Endodermal cell (in vitro differentiated cells): ENCODE results near the gene GNPNAT1. TPM values are rescaled to one million over a fixed set of nuclear protein-coding genes. Genes with fewer than 3 reads are reported as not detected.
A peak's percentile ranks its signal among the peaks of the same experiment; 100 is the strongest.

ENCODE experiments used
- DNase-seq: peaks from one replicate; pipeline ENCODE4 v3.0.0-alpha.2; 2017
- H3K27ac ChIP-seq: 2 replicates; pipeline ENCODE4 v1.5.1; 2013; ENCODE audit warnings: mild to moderate bottlenecking, low read depth, low read length, moderate library complexity
- H3K27me3 ChIP-seq: 2 replicates; pipeline ENCODE4 v1.6.1; 2013; ENCODE audit warnings: mild to moderate bottlenecking, low read length, moderate library complexity; ENCODE audit not compliant: insufficient read depth, control insufficient read depth, poor library complexity, severe bottlenecking
- H3K36me3 ChIP-seq: 2 replicates; pipeline ENCODE4 v1.7.0; 2013; ENCODE audit warnings: mild to moderate bottlenecking, low read length, moderate library complexity; ENCODE audit not compliant: control insufficient read depth, insufficient read depth
- H3K4me1 ChIP-seq: one replicate; pipeline ENCODE4 v1.7.0; 2013; ENCODE audit warnings: low read length; ENCODE audit not compliant: control insufficient read depth, insufficient read depth
- H3K4me3 ChIP-seq: 2 replicates; pipeline ENCODE4 v1.5.1; 2013; ENCODE audit warnings: mild to moderate bottlenecking, low read length, moderate library complexity
- H3K9ac ChIP-seq: 2 replicates; pipeline ENCODE4 v1.6.1; 2013; ENCODE audit warnings: mild to moderate bottlenecking, low read length, moderate library complexity; ENCODE audit not compliant: poor library complexity, severe bottlenecking; ENCODE audit errors: extremely low read depth
- H3K9me3 ChIP-seq: 2 replicates; pipeline ENCODE4 v1.6.1; 2013; ENCODE audit warnings: mild to moderate bottlenecking, low read length, moderate library complexity; ENCODE audit not compliant: control insufficient read depth
- H3K27ac Mint-ChIP-seq: 2 replicates; pipeline ENCODE4 v1.8.0; 2020; ENCODE audit warnings: mixed read lengths
- H3K27me3 Mint-ChIP-seq: 2 replicates; pipeline ENCODE4 v1.8.0; 2021; ENCODE audit warnings: mild to moderate bottlenecking, mixed read lengths; ENCODE audit not compliant: insufficient read depth
- H3K36me3 Mint-ChIP-seq: 2 replicates; pipeline ENCODE4 v1.8.0; 2020; ENCODE audit warnings: low read depth, mixed read lengths
- H3K4me1 Mint-ChIP-seq: 2 replicates; pipeline ENCODE4 v1.8.0; 2020; ENCODE audit warnings: mixed read lengths
- H3K4me3 Mint-ChIP-seq: 2 replicates; pipeline ENCODE4 v1.8.0; 2020; ENCODE audit warnings: mild to moderate bottlenecking, moderate library complexity, mixed read lengths
- H3K9me3 Mint-ChIP-seq: 2 replicates; pipeline ENCODE4 v1.8.0; 2020; ENCODE audit warnings: mild to moderate bottlenecking, mixed read lengths
- CTCF ChIP-seq: fragments of 200-600 bp; sonication (generic); conservative IDR thresholded peaks from 2 replicates; pipeline ENCODE4 v1.5.0; 2021; ENCODE audit warnings: antibody characterized with exemption, mild to moderate bottlenecking
- WGBS, 2 experiments: methylation state at CpG; one replicate each; pipeline versions ENCODE4 v1.1.5 to v1.1.7; 2013; ENCODE audit warnings: missing lambda C conversion rate in 2 of 2, mixed read lengths in 1 of 2; ENCODE audit not compliant: insufficient coverage in 1 of 2, insufficient read length in 1 of 2; 5-methylcytosine and 5-hydroxymethylcytosine counted together
- total RNA-seq, 2 donors: library from RNA; stranded (reverse); fragmentation: NEBNext Ultra II Directional in 1 of 2; extraction: Animal tissue kit (Norgen Biotek cat#: 25700) in 1 of 2; gene quantifications; 2 replicates in 1 of 2; 3 replicates in 1 of 2; pipeline ENCODE4 v1.2.1, GENCODE V29; 2021

Gene GNPNAT1
- total RNA-seq, 2 donors from 2014 or later: 68.4 to 78.2 TPM

- Mint-ChIP-seq H3K4me3 (no peak overlapping the region), H3K4me1 (peaks cover 37% of the 10 kb centered on the region), H3K9me3 (peaks cover 2% of the 10 kb centered on the region), H3K36me3 (peaks cover 36% of the 10 kb centered on the region), H3K27me3 (no peaks in the 10 kb centered on the region), H3K27ac (no peak overlapping the region)
- peaks cover 26% of the 10 kb centered on the region for H3K36me3 ChIP-seq
- peaks cover 4% of the 10 kb centered on the region for H3K4me1 ChIP-seq
- H3K9me3 ChIP-seq: peaks cover 7% of the 10 kb centered on the region
- H3K4me3 ChIP-seq: no peak overlapping the region
- no peak overlapping the region for H3K27ac ChIP-seq
- no peak for TF ChIP-seq CTCF
- no peaks in the 10 kb centered on the region for H3K27me3 ChIP-seq
- no peak overlapping the region for H3K9ac ChIP-seq
- WGBS, 2 experiments: 96 to 98% methylated on average over 6 to 9 of the region's 9 CpGs
- peak; percentile 57 for DNase-seq
Measured at GRCh38 chr14:52733824-52734223, 57.6 kb downstream of the GNPNAT1 start.

- H3K27me3 ChIP-seq: no peaks in the 10 kb centered on the region
- Mint-ChIP-seq H3K27me3 (no peaks in the 10 kb centered on the region), H3K9me3 (peaks cover 2% of the 10 kb centered on the region), H3K27ac (peak overlapping the region; percentile 95), H3K4me1 (peaks cover 15% of the 10 kb centered on the region), H3K36me3 (peaks cover 51% of the 10 kb centered on the region), H3K4me3 (peak overlapping the region; percentile 98)
- no peaks in the 10 kb centered on the region for H3K4me1 ChIP-seq
- peak overlapping the region; percentile 94 for H3K4me3 ChIP-seq
- H3K9ac ChIP-seq: peak overlapping the region; percentile 54
- peak overlapping the region; percentile 54 for H3K27ac ChIP-seq
- peaks cover 7% of the 10 kb centered on the region for H3K9me3 ChIP-seq
- H3K36me3 ChIP-seq: peaks cover 46% of the 10 kb centered on the region
- TF ChIP-seq CTCF: no peak
- 0 to 3% methylated on average over 9 to 11 of the region's 11 CpGs for WGBS, 2 experiments
- DNase-seq: no peak
Measured at GRCh38 chr14:52730709-52731111, 60.7 kb downstream of the GNPNAT1 start.

- 0% methylated on average over 12 to 72 of the region's 72 CpGs for WGBS, 2 experiments
- H3K4me1 Mint-ChIP-seq: peaks cover 10% of the 10 kb centered on the region
- peaks cover 52% of the 10 kb centered on the region for H3K36me3 ChIP-seq
- peak within 1 kb of the TSS; percentile 98 for H3K4me3 Mint-ChIP-seq
- H3K27ac ChIP-seq: peak within 1 kb of the TSS; percentile 54
- H3K9ac ChIP-seq: peak within 1 kb of the TSS; percentile 54
- TF ChIP-seq CTCF: peak; percentile 21
- no peaks in the 10 kb centered on the region for H3K27me3 ChIP-seq
- no peaks in the 10 kb centered on the region for H3K27me3 Mint-ChIP-seq
- peak within 1 kb of the TSS; percentile 94 for H3K4me3 ChIP-seq
- peak within 1 kb of the TSS; percentile 95 for H3K27ac Mint-ChIP-seq
- peaks cover 2% of the 10 kb centered on the region for H3K9me3 Mint-ChIP-seq
- no peaks in the 10 kb centered on the region for H3K4me1 ChIP-seq
- DNase-seq: peak; percentile 100
- peaks cover 56% of the 10 kb centered on the region for H3K36me3 Mint-ChIP-seq
- H3K9me3 ChIP-seq: peaks cover 7% of the 10 kb centered on the region
Measured at GRCh38 chr14:52729925-52730708, 61.3 kb downstream of the GNPNAT1 start, which contains the start of gene STYX. TSS of gene STYX (plus strand) at chr14:52730166. CDS start at chr14:52730475, 309 bp downstream.
